ENCODE measurements around the gene SEMA5B.

DNA sequence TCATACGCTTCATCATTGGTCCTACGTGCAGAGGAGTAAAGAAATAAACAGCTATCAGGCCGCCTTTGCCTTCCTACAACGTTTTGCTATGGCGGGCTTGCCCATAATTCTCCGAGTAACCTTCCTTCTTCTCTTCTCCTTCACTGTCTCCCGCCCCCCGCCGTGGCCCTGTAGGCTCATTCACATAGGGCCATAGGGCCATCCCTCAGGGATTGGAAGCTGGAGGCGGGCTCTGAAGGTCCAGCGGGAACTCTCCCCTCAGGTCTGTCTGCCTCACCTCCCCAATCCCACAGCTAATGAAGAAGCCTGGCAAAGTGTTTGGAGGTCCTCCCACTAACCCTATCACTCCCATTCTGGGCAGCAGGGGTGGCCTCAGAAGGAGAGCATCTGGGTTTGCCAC, 43.6 kb downstream of the SEMA5B start:
- TF ChIP-seq CTCF (IDR thresholded peaks at IDR 0.05), result no peak
- no peak for TF ChIP-seq EZH2 (IDR thresholded peaks at IDR 0.05; ENCODE audit: borderline replicate concordance, insufficient read depth, low read depth, low read length, poor library complexity, severe bottlenecking)
